Panc1 (cell line): ENCODE data around the gene BAIAP2. TPM values are rescaled to one million over a fixed set of nuclear protein-coding genes. Genes with fewer than 3 reads are reported as not detected.

Experiments used
- ATAC-seq: fragments of 200-7000 bp; cut with Tn5 transposase; 2 replicates; pipeline ENCODE4 v1.9.1; 2020; ENCODE audit warnings: mild to moderate bottlenecking, moderate library complexity
- BruUV-seq: library from RNA; stranded (reverse); fragments of 400-500 nt; replicated peaks from 2 replicates; lab custom pipeline; 2021; lab: Mats Ljungman, UMichigan
- CTCF ChIA-PET: fragments of 300-600 bp; sonication (Branson Sonifier 250); formaldehyde crosslinking; loops from one replicate; lab custom pipeline; 2022; ENCODE audit warnings: antibody characterized with exemption; lab: Charles Lee
- POLR2A ChIA-PET: fragments of 300-600 bp; sonication (Branson Sonifier 250); formaldehyde crosslinking; loops from one replicate; lab custom pipeline; 2022; ENCODE audit warnings: antibody characterized with exemption; lab: Charles Lee
- DNase-seq: peaks from one replicate; pipeline ENCODE4 v3.0.0-alpha.2; 2010; ENCODE audit warnings: low read depth, low spot score
- H3K27ac ChIP-seq: 2 replicates; pipeline ENCODE4 v1.5.1; 2011; ENCODE audit warnings: mild to moderate bottlenecking, low read length, inconsistent platforms
- H3K27me3 ChIP-seq: fragments of 200-500 bp; sonication (Bioruptor generic); 2 replicates; pipeline ENCODE4 v1.6.0; 2014; ENCODE audit warnings: low read length, inconsistent platforms; ENCODE audit not compliant: control insufficient read depth, insufficient read depth
- H3K36me3 ChIP-seq: fragments of 200-500 bp; sonication (Bioruptor generic); 2 replicates; pipeline ENCODE4 v1.5.1; 2014; ENCODE audit warnings: inconsistent platforms, mild to moderate bottlenecking, low read length, moderate library complexity; ENCODE audit not compliant: control insufficient read depth, insufficient read depth
- H3K4me1 ChIP-seq: 2 replicates; pipeline ENCODE4 v1.5.1; 2011; ENCODE audit warnings: inconsistent platforms, mild to moderate bottlenecking, low read length, moderate library complexity; ENCODE audit not compliant: control insufficient read depth, insufficient read depth
- H3K4me3 ChIP-seq, 2 experiments: 2 replicates each; pipeline ENCODE4 v1.5.1; 2011 to 2012; ENCODE audit warnings: low read depth in 2 of 2, low read length in 2 of 2, mild to moderate bottlenecking in 2 of 2, inconsistent platforms in 1 of 2, moderate library complexity in 1 of 2
- H3K9me3 ChIP-seq: fragments of 200-500 bp; sonication (Bioruptor generic); 2 replicates; pipeline ENCODE4 v1.5.1; 2014; ENCODE audit warnings: low read depth, mild to moderate bottlenecking, inconsistent platforms, low read length, moderate library complexity; ENCODE audit not compliant: control insufficient read depth, insufficient read depth
- POLR2AphosphoS5 ChIP-seq: IDR thresholded peaks from 2 replicates; pipeline ENCODE4 v1.6.1; 2012; ENCODE audit warnings: mild to moderate bottlenecking, low read depth, low read length, moderate library complexity
- SIN3A ChIP-seq: IDR thresholded peaks from 2 replicates; pipeline ENCODE4 v1.6.1; 2012; ENCODE audit warnings: low read depth, mild to moderate bottlenecking, low read length, moderate library complexity, borderline replicate concordance; ENCODE audit not compliant: insufficient read depth
- TCF7L2 ChIP-seq: IDR thresholded peaks from 2 replicates; pipeline ENCODE4 v1.6.1; 2011; ENCODE audit warnings: mild to moderate bottlenecking, low read depth, low read length, inconsistent platforms
- in situ Hi-C: cut with HindIII; loops from 2 replicates; pipeline ENCODE4 v1.10.0; 2016; ENCODE audit warnings: low sequenced_read_pairs, low pct_unique_long_range_greater_than_20kb
- intact Hi-C: fragments of 100-400 bp; cut with micrococcal nuclease; formaldehyde crosslinking; loops from one replicate; pipeline ENCODE4 v1.10.0; 2022; ENCODE audit not compliant: unreplicated experiment
- total RNA-seq: library from RNA; stranded (reverse); gene quantifications from one replicate; pipeline ENCODE4 v1.2.1, GENCODE V29; 2021; ENCODE audit not compliant: unreplicated experiment
- TF ChIP-seq, protein P1 (sequence below), 2 experiments: IDR thresholded peaks; 2 replicates each; pipeline ENCODE4 v1.6.1; 2011 to 2012; ENCODE audit warnings: low read depth in 2 of 2, control low read depth in 1 of 2, low read length in 1 of 2, mild to moderate bottlenecking in 1 of 2, moderate library complexity in 1 of 2; ENCODE audit not compliant: insufficient read depth in 1 of 2
- TF ChIP-seq, protein P2 (sequence below): fragments of 450-650 bp; IDR thresholded peaks from 2 replicates; pipeline ENCODE4 v1.5.1; 2017; ENCODE audit warnings: mild to moderate bottlenecking

Gene BAIAP2
- total RNA-seq, 1 experiment from 2014 or later = 125 TPM

DNA sequence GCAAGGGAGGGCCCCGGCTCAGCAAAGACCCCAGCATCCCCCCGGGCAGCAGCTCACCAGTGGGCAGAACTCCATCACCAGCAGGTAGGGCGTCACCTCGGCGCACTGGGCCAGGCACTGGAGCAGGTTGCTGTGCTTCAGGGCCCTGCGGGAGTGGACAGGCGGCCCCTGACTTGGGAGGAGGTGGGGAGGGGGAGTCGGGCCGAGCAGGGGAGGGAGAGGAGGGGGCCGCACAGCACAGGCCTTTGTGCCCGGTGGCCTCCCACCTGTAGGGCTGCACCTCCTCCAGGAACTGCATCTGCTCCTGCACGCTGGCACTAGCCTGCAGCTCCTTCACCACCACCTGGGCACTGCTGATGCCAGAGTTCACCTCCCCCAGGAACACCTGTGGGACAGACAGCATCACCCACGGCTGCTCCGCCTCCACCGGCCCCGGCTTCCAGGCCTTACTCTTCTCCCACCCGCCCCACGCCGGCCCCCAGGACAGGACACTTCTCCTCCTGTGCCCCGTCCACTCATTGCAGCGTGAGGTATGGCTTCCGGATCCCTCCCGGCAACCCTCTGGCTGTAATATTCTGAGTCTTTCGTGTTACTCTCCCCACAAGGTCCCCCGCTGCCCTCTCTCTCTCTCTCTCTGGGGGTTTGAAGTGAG, 92.7 kb downstream of the BAIAP2 start:
- DNase-seq = no peak
- Histone ChIP-seq H3K4me1 (peaks cover 16% of the 10 kb centered on the region), H3K9me3 (no peaks in the 10 kb centered on the region), H3K36me3 (no peaks in the 10 kb centered on the region), H3K27ac (no peak overlapping the region), H3K27me3 (no peaks in the 10 kb centered on the region), H3K4me3 (no peak overlapping the region)
- no peak for ATAC-seq
- ChIA-PET POLR2A (no interaction called here), CTCF (no interaction called here)
- BruUV-seq = no TSS peak
- intact Hi-C loops (no loop called here), in situ Hi-C loops (no loop called here)
- TF ChIP-seq, protein P1, sequence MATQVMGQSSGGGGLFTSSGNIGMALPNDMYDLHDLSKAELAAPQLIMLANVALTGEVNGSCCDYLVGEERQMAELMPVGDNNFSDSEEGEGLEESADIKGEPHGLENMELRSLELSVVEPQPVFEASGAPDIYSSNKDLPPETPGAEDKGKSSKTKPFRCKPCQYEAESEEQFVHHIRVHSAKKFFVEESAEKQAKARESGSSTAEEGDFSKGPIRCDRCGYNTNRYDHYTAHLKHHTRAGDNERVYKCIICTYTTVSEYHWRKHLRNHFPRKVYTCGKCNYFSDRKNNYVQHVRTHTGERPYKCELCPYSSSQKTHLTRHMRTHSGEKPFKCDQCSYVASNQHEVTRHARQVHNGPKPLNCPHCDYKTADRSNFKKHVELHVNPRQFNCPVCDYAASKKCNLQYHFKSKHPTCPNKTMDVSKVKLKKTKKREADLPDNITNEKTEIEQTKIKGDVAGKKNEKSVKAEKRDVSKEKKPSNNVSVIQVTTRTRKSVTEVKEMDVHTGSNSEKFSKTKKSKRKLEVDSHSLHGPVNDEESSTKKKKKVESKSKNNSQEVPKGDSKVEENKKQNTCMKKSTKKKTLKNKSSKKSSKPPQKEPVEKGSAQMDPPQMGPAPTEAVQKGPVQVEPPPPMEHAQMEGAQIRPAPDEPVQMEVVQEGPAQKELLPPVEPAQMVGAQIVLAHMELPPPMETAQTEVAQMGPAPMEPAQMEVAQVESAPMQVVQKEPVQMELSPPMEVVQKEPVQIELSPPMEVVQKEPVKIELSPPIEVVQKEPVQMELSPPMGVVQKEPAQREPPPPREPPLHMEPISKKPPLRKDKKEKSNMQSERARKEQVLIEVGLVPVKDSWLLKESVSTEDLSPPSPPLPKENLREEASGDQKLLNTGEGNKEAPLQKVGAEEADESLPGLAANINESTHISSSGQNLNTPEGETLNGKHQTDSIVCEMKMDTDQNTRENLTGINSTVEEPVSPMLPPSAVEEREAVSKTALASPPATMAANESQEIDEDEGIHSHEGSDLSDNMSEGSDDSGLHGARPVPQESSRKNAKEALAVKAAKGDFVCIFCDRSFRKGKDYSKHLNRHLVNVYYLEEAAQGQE (IDR thresholded peaks at IDR 0.05; ENCODE audit: insufficient read depth in 1 of 2, low read depth in 2 of 2, low read length in 1 of 2) = no peak
- TF ChIP-seq TCF7L2 (no peak), SIN3A (no peak), POLR2AphosphoS5 (no peak)
- TF ChIP-seq, protein P2, sequence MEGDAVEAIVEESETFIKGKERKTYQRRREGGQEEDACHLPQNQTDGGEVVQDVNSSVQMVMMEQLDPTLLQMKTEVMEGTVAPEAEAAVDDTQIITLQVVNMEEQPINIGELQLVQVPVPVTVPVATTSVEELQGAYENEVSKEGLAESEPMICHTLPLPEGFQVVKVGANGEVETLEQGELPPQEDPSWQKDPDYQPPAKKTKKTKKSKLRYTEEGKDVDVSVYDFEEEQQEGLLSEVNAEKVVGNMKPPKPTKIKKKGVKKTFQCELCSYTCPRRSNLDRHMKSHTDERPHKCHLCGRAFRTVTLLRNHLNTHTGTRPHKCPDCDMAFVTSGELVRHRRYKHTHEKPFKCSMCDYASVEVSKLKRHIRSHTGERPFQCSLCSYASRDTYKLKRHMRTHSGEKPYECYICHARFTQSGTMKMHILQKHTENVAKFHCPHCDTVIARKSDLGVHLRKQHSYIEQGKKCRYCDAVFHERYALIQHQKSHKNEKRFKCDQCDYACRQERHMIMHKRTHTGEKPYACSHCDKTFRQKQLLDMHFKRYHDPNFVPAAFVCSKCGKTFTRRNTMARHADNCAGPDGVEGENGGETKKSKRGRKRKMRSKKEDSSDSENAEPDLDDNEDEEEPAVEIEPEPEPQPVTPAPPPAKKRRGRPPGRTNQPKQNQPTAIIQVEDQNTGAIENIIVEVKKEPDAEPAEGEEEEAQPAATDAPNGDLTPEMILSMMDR = no peak

DNA sequence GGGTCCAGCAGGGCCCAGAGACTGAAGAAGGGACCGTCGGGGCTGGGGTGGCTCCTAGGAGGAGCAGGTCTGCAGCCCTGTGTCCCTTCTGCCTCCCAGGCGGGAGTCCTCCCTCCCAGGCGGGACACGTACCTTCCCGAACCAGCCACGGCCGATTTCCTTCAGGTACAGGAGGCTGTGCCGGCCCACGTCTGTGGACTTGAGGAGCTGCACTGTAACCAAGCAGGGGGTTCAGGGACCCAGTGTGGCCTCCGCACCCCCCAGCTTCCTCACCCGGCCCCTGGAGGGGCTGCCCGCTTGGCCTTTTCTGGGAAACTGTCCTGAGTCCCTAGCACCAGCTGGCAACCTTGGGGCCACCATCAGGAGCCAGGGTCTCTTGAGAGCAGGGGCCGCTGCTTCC, 93.4 kb downstream of the BAIAP2 start:
- intact Hi-C loops = no loop called here
- POLR2A ChIA-PET = no interaction called here
- ATAC-seq (no peak), DNase-seq (no peak)
- Histone ChIP-seq H3K9me3 (no peaks in the 10 kb centered on the region), H3K36me3 (no peaks in the 10 kb centered on the region), H3K4me3 (no peak overlapping the region), H3K27me3 (no peaks in the 10 kb centered on the region), H3K4me1 (peaks cover 16% of the 10 kb centered on the region), H3K27ac (no peak overlapping the region)
- in situ Hi-C loops = no loop called here
- BruUV-seq = no TSS peak
- TF ChIP-seq, protein P2 = no peak
- no peak for TF ChIP-seq POLR2AphosphoS5
- no peak for TF ChIP-seq TCF7L2
- TF ChIP-seq, protein P1 (IDR thresholded peaks at IDR 0.05; ENCODE audit: insufficient read depth in 1 of 2, low read depth in 2 of 2, low read length in 1 of 2) = no peak
- TF ChIP-seq SIN3A = no peak
- CTCF ChIA-PET = no interaction called here
